NCI-H1417 (cell line): ENCODE data around the gene DCBLD2.
"Not testable (repeated sequence)": the region's sequence is repeated elsewhere in the genome, so short reads cannot be mapped to it uniquely, and the experiment has no call there.

Experiments used
- DNase-seq, 3 experiments: peaks; one replicate each; lab custom pipeline; 2025; lab: John Stamatoyannopoulos, UW

The DCBLD2 gene

DNA sequence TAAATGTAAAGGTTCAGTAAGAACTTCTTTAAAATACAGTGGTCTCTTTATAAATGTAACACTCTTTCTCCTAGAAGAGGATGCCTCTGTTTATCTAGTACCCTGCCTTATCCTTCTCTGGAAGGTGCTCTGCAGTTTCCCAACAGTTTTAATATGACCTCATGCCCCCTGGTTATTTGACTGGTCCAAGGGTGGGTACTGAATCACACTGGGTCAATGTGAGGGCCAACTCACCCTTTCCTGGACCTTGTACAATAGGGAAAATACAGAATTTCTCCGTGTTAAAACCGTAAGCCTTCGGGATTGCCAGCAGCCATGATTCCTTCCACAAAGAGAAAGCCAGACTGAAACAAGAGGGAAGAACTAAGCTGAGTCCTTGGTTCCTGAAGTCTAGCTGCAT, 9.2 kb downstream of the DCBLD2 start:
- DNase-seq = no peak

DNA sequence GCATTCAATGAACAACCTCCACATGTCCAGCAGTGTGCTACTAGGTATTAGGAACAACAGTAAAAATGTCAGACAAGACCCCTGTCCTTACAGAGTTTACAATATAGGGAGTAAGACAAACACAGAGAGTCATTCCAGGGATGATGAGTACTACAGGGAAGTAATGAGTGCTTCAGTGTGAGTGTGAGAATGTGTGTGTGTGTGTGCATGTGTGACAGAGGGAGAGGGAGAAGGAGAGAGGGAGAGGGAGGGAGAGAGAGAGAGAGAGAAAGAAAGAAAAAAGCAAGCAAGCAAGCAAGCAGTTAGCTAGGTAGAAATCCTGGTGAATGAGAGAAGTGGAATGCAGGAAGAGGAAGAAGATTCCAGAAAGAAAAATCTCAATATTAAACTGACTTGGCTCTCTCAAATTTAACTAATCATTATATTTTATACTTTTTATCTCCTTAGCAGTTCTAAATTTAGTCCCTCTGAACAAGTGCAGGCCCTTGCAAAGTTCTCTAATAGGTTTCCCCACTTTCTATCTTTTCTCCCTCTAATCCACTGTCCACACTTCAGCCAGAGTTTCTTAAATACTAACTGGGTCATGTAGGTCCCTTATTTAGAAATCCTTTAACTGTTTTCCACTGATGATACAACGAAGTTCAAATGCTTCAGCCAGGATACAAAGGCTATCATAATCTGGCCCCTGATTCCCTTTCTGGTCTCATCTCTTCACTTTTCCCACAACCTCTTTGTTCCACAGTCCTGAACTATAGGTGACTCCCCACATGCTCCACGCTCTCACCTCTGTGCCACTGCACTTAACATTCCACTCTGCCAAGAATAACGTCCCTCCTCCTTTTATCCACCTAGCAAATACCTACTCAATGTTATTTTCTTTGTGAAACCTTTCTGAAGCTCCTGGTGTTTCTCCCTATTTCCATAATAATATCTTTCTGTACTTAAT, 10.3 kb downstream of the DCBLD2 start:
- DNase-seq = no peak

DNA sequence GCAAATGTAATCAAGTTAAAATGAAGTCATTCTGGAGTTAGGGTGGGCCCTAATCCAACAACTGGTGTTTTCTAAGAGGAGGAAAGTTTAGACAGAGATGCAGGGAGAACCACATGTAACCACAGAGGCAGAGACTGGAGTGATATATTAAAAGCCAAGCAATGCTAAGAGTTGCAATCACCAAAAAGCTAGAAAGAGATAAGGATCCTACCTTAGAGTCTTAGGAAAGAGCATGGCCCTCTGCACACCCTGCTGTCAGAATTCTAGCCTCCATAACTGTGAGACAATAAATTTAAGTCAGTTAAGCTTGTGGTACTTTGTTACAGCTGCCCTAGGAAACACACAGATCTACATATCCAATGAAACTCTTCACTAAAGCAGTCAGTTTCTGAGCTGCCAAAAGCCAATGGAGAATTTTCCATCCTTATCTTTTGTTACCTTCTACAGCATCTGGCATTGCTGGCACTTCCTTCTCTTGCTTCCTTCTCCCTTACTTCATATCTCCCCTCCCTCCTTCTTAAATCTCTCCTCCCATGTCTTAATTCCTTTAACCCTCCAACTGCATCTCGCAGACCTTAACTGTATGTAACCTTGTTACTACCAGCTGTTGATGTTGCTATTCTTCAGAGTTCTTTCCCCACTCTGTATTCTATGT, 11.2 kb downstream of the DCBLD2 start:
- DNase-seq = no peak

DNA sequence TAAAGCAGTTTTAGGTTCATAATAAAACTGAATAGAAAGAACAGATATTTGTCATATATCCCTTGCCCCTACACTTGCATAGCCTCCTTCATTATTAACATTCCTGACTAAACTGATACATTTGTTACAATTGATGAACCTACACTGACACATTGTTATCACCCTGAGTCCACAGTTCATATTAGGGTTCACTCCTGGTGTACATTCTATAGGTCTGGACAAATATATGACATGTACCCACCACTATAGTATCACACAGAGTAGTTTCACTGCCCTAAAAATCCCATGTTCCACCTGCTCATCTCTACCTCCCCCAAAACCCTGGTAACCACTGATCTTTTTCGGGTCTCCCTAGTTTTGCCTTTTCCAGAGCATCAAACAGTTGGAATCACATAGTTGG, 13.8 kb downstream of the DCBLD2 start:
- DNase-seq = no peak

DNA sequence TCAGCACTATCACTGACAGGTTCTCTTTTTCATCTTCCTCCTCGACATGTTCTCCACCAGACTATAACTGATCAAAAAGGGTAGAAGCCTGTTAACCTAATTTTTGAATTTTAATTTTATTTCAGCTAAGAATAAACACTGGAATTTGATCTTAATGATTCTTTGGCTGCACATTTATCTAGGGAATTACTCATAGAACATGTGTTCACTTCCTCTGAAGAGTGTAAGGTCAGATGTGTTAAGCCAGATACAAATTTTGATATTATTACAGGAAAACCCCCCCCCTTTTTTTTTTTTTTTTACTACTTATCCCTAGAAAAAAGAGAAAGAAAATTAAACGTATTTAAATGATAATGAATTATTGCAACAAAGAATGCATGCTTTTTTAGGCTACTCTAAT, 15.0 kb downstream of the DCBLD2 start:
- no peak for DNase-seq

DNA sequence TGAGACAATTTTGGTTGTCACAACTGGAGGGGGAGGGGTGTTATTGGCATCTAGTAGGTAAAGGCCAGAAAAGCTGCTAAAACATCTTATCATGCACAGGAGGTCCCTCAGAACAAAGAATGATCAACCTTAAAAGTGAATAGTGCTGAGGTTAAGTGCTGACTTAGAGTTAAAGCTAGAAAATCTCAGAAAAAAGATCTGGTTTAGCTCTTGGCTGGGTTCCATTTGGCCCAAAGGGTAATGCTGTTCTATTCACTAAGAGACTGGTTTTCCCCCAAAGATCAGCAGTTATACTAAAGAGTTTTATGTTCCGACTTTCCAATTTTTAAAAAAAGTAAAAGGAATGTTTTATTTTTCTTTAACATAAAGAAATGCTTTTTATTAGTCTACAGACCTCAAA, 15.6 kb downstream of the DCBLD2 start:
- DNase-seq = no peak

DNA sequence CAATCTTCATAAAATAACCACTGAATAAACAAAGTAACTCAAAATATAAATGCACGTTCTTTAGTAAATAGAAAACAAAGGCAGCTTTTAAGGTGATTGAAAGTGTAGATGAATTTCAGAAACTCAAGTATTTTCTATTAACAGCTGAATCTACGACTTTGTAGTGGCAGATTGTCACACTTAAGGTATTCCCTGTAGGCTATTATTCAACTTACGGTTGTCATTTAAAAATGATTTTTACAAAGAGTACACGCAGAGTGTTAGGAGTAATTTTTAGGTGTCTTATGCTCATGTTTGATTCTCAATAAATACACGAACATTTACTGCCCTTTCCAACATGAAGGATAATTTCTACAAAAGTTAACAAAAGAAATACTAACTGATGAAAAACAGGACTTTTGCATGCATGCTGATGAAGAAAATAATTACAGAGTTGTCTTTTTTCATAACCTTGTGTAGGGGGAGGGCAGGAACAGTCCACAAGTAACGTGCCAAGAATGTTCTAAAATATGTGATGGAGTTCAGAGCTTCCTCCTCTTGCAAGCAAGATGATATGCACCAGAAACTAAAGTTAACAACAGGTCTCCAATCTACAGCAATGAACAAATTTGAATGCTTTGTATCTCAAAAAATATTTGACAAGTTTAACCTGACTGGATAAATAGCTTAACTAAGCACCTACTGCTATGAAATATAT, 16.7 kb downstream of the DCBLD2 start:
- no peak for DNase-seq

DNA sequence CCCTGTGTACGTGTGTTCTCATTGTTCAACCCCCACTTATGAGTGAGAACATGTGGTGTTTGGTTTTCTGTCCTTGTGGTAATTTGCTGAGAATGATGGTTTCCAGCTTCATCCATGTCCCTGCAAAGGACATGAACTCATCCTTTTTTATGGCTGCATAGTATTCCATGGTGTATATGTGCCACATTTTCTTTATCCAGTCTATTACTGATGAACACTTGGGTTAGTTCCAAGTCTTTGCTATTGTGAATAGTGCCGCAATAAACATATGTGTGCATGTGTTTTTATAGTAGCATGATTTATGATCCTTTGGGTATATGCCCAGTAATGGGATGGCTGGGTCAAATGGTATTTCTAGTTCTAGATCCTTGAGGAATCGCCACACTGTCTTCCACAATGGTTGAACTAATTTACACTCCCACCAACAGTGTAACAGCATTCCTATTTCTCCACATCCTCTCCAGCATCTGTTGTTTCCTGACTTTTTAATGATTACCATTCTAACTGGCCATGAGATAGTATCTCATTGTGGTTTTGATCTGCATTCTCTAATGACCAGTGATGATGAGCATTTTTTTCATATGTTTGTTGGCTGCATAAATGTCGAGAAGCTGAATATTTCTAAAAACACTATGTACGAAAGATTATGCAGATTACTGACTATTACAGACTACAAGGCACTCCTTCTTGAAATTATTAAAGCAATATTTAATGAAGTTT, 18.7 kb downstream of the DCBLD2 start:
- DNase-seq = not testable (repeated sequence)

DNA sequence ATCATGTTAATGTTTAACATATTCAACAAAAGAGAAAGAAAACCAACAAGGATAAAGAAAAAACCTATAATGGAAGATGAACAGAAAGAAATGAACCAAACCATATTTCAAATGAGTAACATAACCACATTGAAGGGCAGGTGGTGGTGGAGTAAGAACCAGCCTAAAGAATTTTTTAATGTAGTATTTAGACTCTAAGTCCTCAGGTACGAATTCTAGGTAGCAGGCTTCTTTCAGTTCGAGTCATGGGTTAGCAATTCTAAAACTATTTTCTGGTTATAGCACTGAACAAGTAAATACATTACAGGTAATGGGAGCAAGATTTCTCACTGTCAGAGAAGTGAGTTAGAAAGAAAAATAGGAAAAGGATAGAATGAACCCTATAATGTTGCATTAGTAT, 24.4 kb downstream of the DCBLD2 start:
- no peak for DNase-seq

DNA sequence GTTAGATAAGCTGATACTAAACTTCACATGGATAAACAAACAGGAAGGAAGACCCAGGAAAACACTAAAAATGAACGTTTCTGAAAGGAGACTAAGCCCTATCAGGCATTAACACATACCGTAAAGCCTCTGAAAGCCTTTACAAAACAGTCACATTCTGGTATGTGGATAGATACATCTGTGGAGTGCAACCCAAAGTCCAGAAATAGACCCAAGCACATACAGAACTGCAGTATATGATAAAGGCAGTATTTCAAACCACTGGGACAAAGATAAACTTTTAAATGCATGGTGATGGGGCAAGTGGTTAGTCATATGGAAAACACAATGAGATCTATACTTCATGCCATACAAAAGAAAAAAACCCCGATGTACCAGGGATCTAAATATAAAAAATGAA, 26.0 kb downstream of the DCBLD2 start:
- no peak for DNase-seq

DNA sequence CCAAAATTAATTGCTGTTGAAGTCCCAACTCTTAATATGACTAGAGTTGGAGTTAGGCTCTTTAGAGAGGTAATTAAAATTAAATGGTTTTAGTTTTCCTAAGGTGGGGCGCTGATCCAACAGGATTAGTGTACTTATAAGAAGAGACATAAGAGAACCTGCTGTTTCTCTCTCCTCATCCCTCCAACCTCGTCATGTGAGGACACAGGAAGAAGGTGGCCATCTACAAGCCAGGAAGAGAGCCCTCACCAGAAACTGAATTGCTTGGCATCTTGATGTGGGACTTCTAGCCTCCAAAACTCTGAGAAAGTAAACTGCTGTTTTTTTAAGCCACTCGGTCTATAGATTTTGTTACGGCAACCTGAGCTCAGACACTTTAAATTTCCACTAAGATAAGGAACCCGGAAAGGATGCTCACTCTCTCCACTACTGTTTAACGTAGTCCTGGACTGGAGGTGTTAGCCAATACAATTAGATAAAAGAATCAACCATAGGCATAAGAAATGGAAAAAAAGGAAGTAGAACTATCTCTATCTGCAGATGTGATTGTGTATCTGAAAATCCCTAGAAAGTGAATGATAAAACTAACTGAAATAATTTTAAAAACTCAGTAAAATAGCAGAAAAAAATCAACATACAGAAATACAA, 26.8 kb downstream of the DCBLD2 start:
- DNase-seq = no peak

DNA sequence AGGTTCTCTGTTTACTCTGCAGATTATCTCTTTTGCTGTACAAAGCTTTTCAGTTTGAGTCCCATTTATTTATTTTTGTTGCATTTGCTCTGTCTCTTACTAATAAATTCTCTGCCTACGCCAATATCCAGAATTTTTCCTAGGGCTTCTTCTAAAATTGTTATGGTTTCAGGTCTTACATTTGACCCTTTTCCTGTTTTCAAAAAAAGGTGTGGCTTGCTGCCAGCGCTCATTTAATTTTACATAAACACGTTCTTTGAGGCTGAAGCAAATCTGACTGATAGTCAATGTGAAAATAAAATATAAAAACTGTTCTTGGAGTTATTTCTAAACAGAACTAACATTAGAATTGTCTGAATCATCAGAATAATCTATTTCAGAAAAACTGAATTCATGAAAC, 32.1 kb downstream of the DCBLD2 start:
- no peak for DNase-seq

DNA sequence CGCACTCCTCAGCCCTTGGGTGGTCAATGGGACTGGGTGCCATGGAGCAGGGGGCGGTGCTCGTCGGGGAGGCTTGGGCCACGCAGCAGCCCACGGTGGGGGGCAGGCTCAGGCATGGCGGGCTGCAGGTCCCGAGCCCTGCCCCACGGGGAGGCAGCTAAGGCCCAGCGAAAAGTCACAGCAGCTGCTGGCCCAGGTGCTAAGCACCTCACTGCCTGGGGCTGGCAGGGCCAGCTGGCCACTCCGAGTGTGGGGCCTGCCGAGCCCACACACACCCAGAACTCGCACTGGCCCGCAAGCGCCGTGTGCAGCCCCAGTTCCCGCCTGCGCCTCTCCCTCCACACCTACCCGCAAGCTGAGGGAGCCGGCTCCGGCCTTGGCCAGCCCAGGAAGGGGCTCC, 43.5 kb downstream of the DCBLD2 start:
- DNase-seq = not testable (repeated sequence)

DNA sequence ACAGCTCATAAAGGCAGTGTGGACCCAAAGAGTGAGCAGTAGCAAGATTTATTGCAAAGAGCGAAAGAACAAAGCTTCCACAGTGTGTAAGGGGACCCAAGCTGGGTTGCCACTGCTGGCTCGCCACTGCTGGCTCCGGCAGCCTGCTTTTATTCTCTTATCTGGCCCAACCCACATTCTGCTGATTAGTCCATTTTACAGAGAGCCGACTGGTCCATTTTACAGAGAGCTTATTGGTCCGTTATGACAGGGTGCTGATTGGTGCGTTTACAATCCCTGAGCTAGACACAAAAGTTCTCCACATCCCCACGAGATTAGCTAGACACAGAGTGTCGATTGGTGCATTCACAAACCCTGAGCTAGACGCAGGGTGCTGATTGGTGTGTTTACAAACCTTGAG, 44.2 kb downstream of the DCBLD2 start:
- not testable (repeated sequence) for DNase-seq

DNA sequence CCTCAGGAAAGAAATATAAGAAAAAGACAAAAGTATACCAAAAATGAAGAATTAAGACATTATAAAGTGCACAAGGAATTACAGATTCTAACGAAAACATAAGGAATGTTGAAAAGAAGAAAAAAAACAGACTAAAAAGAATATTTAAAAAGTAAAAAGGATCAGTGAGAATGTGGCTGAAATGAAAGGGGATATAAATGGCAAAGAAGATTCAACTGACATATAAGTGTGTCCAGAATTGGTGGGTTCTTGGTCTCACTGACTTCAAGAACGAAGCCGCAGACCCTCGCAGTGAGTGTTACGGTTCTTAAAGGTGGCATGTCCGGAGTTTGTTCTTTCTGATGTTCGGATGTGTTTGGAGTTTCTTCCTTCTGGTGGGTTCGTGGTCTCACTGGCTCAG, 44.8 kb downstream of the DCBLD2 start:
- no peak for DNase-seq

DNA sequence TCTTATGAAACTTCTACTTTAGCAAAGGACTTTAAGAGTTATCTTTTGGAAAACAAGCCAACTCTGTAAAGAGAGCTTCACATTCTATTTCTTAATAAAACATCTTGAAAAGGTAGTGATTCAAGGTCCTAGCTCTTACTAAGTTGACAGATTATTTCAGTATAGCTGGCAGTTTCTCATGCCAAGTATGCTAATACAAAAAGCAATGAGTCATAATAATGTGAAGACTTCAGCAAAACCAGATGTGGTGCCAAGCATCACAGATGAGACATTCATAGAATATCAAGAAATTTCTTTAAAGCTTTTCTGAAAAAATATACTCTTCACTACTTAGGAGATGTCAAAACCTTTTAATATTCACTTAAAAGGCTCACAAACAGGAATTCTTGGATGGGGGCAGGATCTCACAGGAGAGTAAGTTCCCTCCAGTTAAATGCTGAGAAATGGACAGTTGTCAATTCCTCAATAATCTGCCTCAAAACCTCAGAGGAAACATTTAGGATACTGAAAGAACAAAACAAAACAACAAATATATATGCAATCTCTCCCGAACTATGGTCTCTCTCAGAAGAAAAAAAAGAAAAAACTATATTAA, 45.6 kb downstream of the DCBLD2 start:
- DNase-seq = no peak

DNA sequence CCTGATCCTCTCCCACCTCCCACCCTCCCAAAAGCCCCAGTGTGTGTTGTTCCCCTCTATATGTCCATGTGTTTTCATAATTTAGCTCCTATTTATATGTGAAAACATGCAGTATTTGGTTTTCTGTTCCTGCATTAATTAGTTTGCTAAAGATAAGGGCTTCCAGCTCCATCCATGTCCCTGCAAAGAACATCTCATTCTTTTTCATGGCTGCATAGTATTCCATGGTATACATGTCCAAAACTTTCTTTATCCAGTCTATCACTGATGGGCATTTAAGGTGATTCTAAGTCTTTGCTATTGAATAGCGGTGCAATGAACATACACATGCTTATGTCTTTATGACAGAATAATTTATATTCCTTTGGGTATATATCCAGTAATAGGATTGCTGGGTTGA, 53.4 kb downstream of the DCBLD2 start:
- no peak for DNase-seq

DNA sequence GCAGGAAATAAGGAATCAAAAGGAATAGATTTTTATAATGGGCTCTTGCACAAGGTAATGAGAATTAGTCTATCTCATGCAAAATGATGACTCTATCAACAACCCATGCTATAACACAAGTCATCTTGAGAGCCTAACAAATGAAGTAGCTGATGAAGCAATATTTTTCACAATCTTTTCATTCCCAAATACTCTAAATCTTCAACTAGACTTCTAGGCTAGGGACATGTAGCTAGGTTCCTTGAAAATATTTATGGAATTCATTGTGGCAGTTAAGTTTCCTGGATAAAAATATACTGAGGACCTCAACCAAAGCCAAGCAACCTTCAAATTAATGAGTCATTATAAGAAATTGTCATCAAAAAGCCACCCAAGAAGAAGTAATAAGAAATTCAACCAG, 55.4 kb downstream of the DCBLD2 start:
- no peak for DNase-seq

DNA sequence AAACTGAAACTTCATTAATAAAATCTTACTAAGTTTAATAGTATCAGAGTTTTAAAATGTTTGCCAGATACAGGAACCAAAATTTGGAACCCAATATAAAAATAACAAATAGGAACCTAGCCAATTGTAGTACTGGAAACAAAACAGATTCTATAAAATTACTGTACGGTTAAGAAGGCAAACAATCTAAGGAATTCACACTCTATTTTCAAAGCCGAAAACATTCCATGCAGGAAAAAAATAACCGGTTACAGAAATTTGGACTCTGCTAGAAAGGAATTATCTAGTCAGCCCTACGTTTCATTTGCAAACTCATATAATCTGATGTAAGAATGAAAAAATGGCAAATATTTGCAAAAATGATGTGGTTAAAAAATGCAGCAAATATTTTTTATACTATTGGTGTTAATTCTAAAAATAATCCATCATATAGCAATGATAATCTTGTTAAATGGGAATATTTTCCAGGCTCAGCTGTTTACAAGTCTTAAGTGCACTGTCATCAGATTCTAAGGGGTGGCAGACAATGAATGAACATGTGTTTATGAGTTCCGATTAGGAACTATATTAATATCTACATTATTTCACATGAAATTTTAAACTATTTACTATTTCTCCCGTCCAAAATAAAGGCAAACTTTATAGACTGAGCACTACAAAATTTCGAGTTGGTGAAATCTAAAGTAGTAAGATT, 58.1 kb downstream of the DCBLD2 start:
- DNase-seq = no peak

DNA sequence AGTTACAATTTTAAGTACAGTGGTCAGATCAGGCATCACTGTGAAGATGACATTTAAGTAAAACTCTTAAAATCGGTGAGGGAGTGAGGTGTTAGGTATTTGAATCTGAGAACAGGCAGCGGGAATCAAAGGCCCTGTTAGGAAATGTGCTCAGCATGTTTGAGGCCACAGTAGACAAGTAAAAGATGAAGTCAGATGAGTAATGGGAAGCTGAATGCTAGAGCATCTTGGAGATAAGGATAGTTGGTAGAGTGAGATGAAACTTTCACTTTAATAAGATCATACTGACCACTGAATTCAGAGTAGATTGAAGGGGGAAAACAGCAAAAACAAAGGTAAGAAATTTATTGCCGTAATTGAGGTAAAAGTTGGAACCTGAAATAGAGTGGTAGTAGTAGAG, 61.6 kb downstream of the DCBLD2 start:
- no peak for DNase-seq

DNA sequence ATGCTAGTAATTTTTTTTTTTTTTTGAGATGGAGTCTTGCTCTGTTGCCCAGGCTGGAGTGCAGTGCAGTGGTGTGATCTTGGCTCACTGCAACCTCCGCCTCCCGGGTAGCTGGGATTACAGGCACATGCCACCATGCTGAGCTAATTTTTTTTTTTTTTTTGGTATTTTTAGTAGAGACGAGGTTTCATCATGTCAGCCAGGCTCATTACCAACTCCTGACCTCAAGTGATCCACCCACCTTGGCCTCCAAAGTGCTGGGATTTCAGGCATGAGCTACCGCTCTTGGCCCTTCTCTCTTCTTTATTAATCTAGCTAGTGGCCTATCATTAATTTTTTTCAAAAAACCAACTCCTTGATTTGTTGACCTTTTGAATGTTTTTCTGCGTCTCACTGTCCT, 70.4 kb downstream of the DCBLD2 start:
- DNase-seq = not testable (repeated sequence)
